OCI-LY1 (cell line): ENCODE measurements around the gene PRDM1.

Source experiments
- CTCF ChIP-seq: fragments of 200-600 bp; sonication (generic), shearing (Covaris generic); IDR thresholded peaks from 2 replicates; pipeline ENCODE4 v1.5.1; 2017; ENCODE audit warnings: mild to moderate bottlenecking, antibody characterized with exemption, low read length, moderate library complexity, mixed read lengths
- EZH2 ChIP-seq: fragments of 200-600 bp; sonication (generic), shearing (Covaris generic); IDR thresholded peaks from 2 replicates; pipeline ENCODE4 v1.8.0; 2017; ENCODE audit warnings: borderline replicate concordance, mixed run types, mild to moderate bottlenecking, antibody characterized with exemption, low read length, moderate library complexity, mixed read lengths

DNA sequence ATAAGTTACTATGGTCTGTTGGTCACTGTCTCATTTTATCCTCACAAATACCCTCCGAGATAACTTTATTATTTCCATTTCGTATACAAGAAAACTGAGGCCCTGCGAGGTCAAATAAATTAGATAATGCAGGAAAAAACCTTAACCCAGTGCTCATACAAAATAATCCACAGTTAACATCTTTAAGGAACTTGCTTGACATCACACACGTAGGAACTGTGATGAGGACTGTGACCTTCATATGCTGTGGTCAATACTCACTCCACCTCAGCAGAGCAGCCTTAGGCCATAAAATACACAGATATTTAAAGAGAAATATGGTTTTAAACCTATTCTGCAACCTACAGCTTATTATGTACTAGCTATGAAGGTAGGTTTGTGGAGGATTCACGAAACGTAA is 34.3 kb downstream of the PRDM1 start:
- TF ChIP-seq CTCF: no peak
- no peak for TF ChIP-seq EZH2
